Endodermal cell (in vitro differentiated cells): ENCODE measurements around the gene CAMTA1. TPM values are rescaled to one million over a fixed set of nuclear protein-coding genes. Genes with fewer than 3 reads are reported as not detected.
A peak's percentile ranks its signal among the peaks of the same experiment; 100 is the strongest.

Source experiments
- DNase-seq: peaks from one replicate; pipeline ENCODE4 v3.0.0-alpha.2; 2017
- H3K27ac ChIP-seq: 2 replicates; pipeline ENCODE4 v1.5.1; 2013; ENCODE audit warnings: mild to moderate bottlenecking, low read depth, low read length, moderate library complexity
- H3K27me3 ChIP-seq: 2 replicates; pipeline ENCODE4 v1.6.1; 2013; ENCODE audit warnings: mild to moderate bottlenecking, low read length, moderate library complexity; ENCODE audit not compliant: insufficient read depth, control insufficient read depth, poor library complexity, severe bottlenecking
- H3K36me3 ChIP-seq: 2 replicates; pipeline ENCODE4 v1.7.0; 2013; ENCODE audit warnings: mild to moderate bottlenecking, low read length, moderate library complexity; ENCODE audit not compliant: control insufficient read depth, insufficient read depth
- H3K4me1 ChIP-seq: one replicate; pipeline ENCODE4 v1.7.0; 2013; ENCODE audit warnings: low read length; ENCODE audit not compliant: control insufficient read depth, insufficient read depth
- H3K4me3 ChIP-seq: 2 replicates; pipeline ENCODE4 v1.5.1; 2013; ENCODE audit warnings: mild to moderate bottlenecking, low read length, moderate library complexity
- H3K9ac ChIP-seq: 2 replicates; pipeline ENCODE4 v1.6.1; 2013; ENCODE audit warnings: mild to moderate bottlenecking, low read length, moderate library complexity; ENCODE audit not compliant: poor library complexity, severe bottlenecking; ENCODE audit errors: extremely low read depth
- H3K9me3 ChIP-seq: 2 replicates; pipeline ENCODE4 v1.6.1; 2013; ENCODE audit warnings: mild to moderate bottlenecking, low read length, moderate library complexity; ENCODE audit not compliant: control insufficient read depth
- H3K27ac Mint-ChIP-seq: 2 replicates; pipeline ENCODE4 v1.8.0; 2020; ENCODE audit warnings: mixed read lengths
- H3K27me3 Mint-ChIP-seq: 2 replicates; pipeline ENCODE4 v1.8.0; 2021; ENCODE audit warnings: mild to moderate bottlenecking, mixed read lengths; ENCODE audit not compliant: insufficient read depth
- H3K36me3 Mint-ChIP-seq: 2 replicates; pipeline ENCODE4 v1.8.0; 2020; ENCODE audit warnings: low read depth, mixed read lengths
- H3K4me1 Mint-ChIP-seq: 2 replicates; pipeline ENCODE4 v1.8.0; 2020; ENCODE audit warnings: mixed read lengths
- H3K4me3 Mint-ChIP-seq: 2 replicates; pipeline ENCODE4 v1.8.0; 2020; ENCODE audit warnings: mild to moderate bottlenecking, moderate library complexity, mixed read lengths
- H3K9me3 Mint-ChIP-seq: 2 replicates; pipeline ENCODE4 v1.8.0; 2020; ENCODE audit warnings: mild to moderate bottlenecking, mixed read lengths
- WGBS, 2 experiments: methylation state at CpG; one replicate each; pipeline versions ENCODE4 v1.1.5 to v1.1.7; 2013; ENCODE audit warnings: missing lambda C conversion rate in 2 of 2, mixed read lengths in 1 of 2; ENCODE audit not compliant: insufficient coverage in 1 of 2, insufficient read length in 1 of 2; 5-methylcytosine and 5-hydroxymethylcytosine counted together
- total RNA-seq, 2 donors: library from RNA; stranded (reverse); fragmentation: NEBNext Ultra II Directional in 1 of 2; extraction: Animal tissue kit (Norgen Biotek cat#: 25700) in 1 of 2; gene quantifications; 2 replicates in 1 of 2; 3 replicates in 1 of 2; pipeline ENCODE4 v1.2.1, GENCODE V29; 2021
- TF ChIP-seq, protein P1 (sequence below): fragments of 200-600 bp; sonication (generic); conservative IDR thresholded peaks from 2 replicates; pipeline ENCODE4 v1.5.0; 2021; ENCODE audit warnings: antibody characterized with exemption, mild to moderate bottlenecking

CAMTA1 gene
- total RNA-seq, 2 donors from 2014 or later, result 123 to 137 TPM

DNA sequence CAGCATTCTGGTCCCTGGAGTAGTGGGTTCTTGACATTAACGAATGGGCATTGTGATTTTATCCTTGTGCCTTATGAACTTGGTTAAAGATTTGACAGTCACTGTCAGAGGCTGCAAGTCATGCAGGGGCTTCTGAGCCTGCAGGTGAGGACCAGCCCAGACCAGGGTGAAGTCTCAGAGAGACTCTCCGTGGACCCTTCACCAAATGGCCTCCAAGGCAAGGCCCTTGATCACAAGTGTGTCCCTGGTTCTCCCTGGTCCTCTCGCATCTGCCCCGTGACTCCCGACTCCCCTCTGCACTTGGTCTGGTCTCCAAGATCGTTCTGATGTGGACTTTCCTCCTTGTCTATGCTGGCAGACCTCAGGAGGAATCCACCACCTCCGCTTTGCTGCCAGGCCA, 509.4 kb downstream of the CAMTA1 start:
- no peaks in the 10 kb centered on the region for H3K27me3 Mint-ChIP-seq

DNA sequence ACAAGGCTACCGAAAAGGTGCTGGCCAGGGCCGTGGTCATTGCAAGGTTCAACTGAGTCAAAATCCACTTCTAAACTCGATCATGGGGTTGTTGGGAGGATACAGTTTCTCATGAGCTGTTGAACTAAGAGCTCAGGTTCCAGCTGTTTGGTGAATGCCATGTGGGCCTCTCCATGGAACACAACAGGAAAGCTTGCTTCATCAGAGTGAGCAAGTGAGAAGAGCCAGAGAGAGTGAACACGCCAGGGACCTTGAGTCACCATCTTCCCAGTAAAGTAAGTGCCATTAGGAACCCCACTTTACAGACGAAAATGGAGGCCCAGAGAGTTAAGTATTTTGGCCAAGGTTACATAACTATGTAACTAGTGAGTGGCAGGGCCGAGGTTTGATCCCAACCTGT, 510.7 kb downstream of the CAMTA1 start:
- Mint-ChIP-seq H3K27me3 (no peaks in the 10 kb centered on the region), H3K4me3 (no peak overlapping the region), H3K27ac (no peak overlapping the region), H3K4me1 (peaks cover 15% of the 10 kb centered on the region), H3K9me3 (peaks cover 3% of the 10 kb centered on the region), H3K36me3 (no peaks in the 10 kb centered on the region)
- TF ChIP-seq, protein P1, sequence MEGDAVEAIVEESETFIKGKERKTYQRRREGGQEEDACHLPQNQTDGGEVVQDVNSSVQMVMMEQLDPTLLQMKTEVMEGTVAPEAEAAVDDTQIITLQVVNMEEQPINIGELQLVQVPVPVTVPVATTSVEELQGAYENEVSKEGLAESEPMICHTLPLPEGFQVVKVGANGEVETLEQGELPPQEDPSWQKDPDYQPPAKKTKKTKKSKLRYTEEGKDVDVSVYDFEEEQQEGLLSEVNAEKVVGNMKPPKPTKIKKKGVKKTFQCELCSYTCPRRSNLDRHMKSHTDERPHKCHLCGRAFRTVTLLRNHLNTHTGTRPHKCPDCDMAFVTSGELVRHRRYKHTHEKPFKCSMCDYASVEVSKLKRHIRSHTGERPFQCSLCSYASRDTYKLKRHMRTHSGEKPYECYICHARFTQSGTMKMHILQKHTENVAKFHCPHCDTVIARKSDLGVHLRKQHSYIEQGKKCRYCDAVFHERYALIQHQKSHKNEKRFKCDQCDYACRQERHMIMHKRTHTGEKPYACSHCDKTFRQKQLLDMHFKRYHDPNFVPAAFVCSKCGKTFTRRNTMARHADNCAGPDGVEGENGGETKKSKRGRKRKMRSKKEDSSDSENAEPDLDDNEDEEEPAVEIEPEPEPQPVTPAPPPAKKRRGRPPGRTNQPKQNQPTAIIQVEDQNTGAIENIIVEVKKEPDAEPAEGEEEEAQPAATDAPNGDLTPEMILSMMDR, result no peak
- H3K27me3 ChIP-seq, result no peaks in the 10 kb centered on the region
- no peak overlapping the region for H3K4me3 ChIP-seq
- H3K27ac ChIP-seq, result no peak overlapping the region
- WGBS, 2 experiments, result 92 to 100% methylated on average over 3 to 6 of the region's 6 CpGs
- no peak overlapping the region for H3K9ac ChIP-seq
- H3K4me1 ChIP-seq, result peaks cover 4% of the 10 kb centered on the region
- DNase-seq, result no peak
- no peaks in the 10 kb centered on the region for H3K36me3 ChIP-seq
- no peaks in the 10 kb centered on the region for H3K9me3 ChIP-seq

More for the DNA sequence above, 509.4 kb downstream of the CAMTA1 start:
- H3K27ac ChIP-seq, result no peak overlapping the region
- 86 to 100% methylated on average over 4 to 7 of the region's 7 CpGs for WGBS, 2 experiments
- no peak overlapping the region for H3K27ac Mint-ChIP-seq
- no peak overlapping the region for H3K4me3 Mint-ChIP-seq
- H3K4me3 ChIP-seq, result no peak overlapping the region
- DNase-seq, result peak; percentile 38
- H3K9me3 Mint-ChIP-seq, result peaks cover 3% of the 10 kb centered on the region
- peaks cover 3% of the 10 kb centered on the region for H3K4me1 ChIP-seq
- H3K36me3 ChIP-seq, result no peaks in the 10 kb centered on the region
- TF ChIP-seq, protein P1, result no peak
- H3K9ac ChIP-seq, result no peak overlapping the region
- H3K27me3 ChIP-seq, result no peaks in the 10 kb centered on the region
- H3K36me3 Mint-ChIP-seq, result no peaks in the 10 kb centered on the region
- peaks cover 15% of the 10 kb centered on the region for H3K4me1 Mint-ChIP-seq
- H3K9me3 ChIP-seq, result no peaks in the 10 kb centered on the region

DNA sequence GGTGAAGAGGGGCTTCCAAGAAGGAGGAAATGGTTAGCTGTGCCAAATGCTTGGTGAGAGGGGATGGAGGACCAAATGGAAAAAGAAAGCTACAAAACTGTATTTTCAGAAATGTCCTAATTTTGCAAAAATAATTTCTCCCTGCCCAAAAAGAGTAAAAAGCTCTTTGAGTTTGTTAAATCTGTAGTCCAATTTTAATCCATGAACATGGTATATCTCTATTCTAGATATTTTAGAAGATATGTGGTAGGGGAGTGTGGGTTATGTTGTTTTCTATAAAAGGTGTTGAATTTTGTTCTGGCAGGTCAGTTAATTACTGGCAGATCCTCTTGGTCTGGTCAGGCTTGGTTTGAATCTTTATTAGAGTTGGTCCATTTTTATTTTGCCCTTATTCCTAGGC, 511.7 kb downstream of the CAMTA1 start:
- no peak overlapping the region for H3K27ac ChIP-seq
- Mint-ChIP-seq H3K9me3 (peaks cover 3% of the 10 kb centered on the region), H3K36me3 (no peaks in the 10 kb centered on the region), H3K27ac (no peak overlapping the region), H3K27me3 (no peaks in the 10 kb centered on the region), H3K4me1 (peaks cover 15% of the 10 kb centered on the region), H3K4me3 (no peak overlapping the region)
- no peaks in the 10 kb centered on the region for H3K9me3 ChIP-seq
- peaks cover 4% of the 10 kb centered on the region for H3K4me1 ChIP-seq
- no peak overlapping the region for H3K9ac ChIP-seq
- no peak overlapping the region for H3K4me3 ChIP-seq
- no peaks in the 10 kb centered on the region for H3K36me3 ChIP-seq
- TF ChIP-seq, protein P1, result no peak
- DNase-seq, result no peak
- H3K27me3 ChIP-seq, result no peaks in the 10 kb centered on the region
